HepG2 (cell line): ENCODE data around the gene MYO5B.

Source experiments
- CREM ChIP-seq, 2 experiments: sonication (generic) in 1 of 2; formaldehyde crosslinking in 1 of 2; IDR thresholded peaks; 2 replicates each; pipeline versions ENCODE4 v1.4.0 to v1.6.1; 2016 to 2020; ENCODE audit warnings: antibody characterized with exemption in 1 of 2, mild to moderate bottlenecking in 1 of 2, missing genetic modification reagents in 1 of 2
- HNRNPUL1 ChIP-seq: fragments of 200-400 bp; formaldehyde crosslinking; IDR thresholded peaks from 2 replicates; pipeline ENCODE4 v1.6.1; 2017; ENCODE audit warnings: low read depth, mild to moderate bottlenecking, low read length, moderate library complexity
- PHF8 ChIP-seq: sonication (generic); formaldehyde crosslinking; IDR thresholded peaks from 2 replicates; pipeline ENCODE4 v1.5.0; 2020; ENCODE audit warnings: missing genetic modification reagents
- SOX5 ChIP-seq: IDR thresholded peaks from 2 replicates; pipeline ENCODE4 v1.6.1; 2016; ENCODE audit warnings: borderline replicate concordance
- TEAD3 ChIP-seq: optimal IDR thresholded peaks from 2 replicates; pipeline ENCODE3; 2016; ENCODE audit warnings: borderline replicate concordance
- ZNF253 ChIP-seq: sonication (generic); formaldehyde crosslinking; IDR thresholded peaks from 2 replicates; pipeline ENCODE4 v1.8.0; 2022; ENCODE audit warnings: mild to moderate bottlenecking, missing genetic modification reagents, borderline replicate concordance
- ZNF274 ChIP-seq: sonication (generic); formaldehyde crosslinking; IDR thresholded peaks from 2 replicates; pipeline ENCODE4 v1.5.1; 2020; ENCODE audit warnings: mild to moderate bottlenecking, missing genetic modification reagents
- ZNF550 ChIP-seq: sonication (generic); formaldehyde crosslinking; IDR thresholded peaks from 2 replicates; pipeline ENCODE4 v1.4.0; 2020; ENCODE audit warnings: mild to moderate bottlenecking, missing genetic modification reagents, borderline replicate concordance
- ZSCAN29 ChIP-seq: sonication (generic); formaldehyde crosslinking; conservative IDR thresholded peaks from 2 replicates; pipeline ENCODE4 v1.4.0; 2020; ENCODE audit warnings: mild to moderate bottlenecking, missing genetic modification reagents
- TF ChIP-seq, protein P1 (sequence below): sonication (generic); formaldehyde crosslinking; IDR thresholded peaks from 2 replicates; pipeline ENCODE4 v1.4.0; 2020; ENCODE audit warnings: mild to moderate bottlenecking, missing genetic modification reagents
- TF ChIP-seq, protein P2 (sequence below): sonication (generic); formaldehyde crosslinking; IDR thresholded peaks from 2 replicates; pipeline ENCODE4 v1.8.1; 2023; ENCODE audit warnings: missing genetic modification reagents, mild to moderate bottlenecking, borderline replicate concordance
- TF ChIP-seq, protein P3 (sequence below): sonication (generic); formaldehyde crosslinking; IDR thresholded peaks from 2 replicates; pipeline ENCODE4 v1.4.0; 2020; ENCODE audit warnings: missing genetic modification reagents

DNA sequence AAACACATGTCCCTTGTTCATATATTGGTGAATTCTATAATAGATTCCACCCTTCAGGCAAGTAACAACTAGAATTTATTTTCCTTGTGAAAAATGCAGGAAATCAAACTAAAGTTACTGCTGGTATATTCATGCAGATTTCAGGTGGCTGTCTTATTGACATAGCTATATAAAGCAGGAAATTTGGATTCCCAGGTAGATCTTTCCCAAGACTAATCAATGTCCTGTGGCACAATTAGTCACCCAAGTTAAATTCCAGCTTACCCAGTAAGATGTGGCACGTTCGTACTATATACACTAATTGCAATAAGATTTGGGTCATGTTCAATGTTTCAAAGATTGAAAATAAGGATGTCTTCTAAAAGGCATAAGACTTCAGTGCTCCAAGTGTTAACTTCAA is 42.0 kb downstream of the MYO5B start:
- TF ChIP-seq PHF8 (CRISPR knock-in tag) (no peak), TEAD3 (CRISPR knock-in tag) (no peak), ZSCAN29 (no peak), CREM (IDR thresholded peaks at IDR 0.05) (no peak), CREM (CRISPR knock-in tag; IDR thresholded peaks at IDR 0.05) (no peak), ZNF274 (CRISPR knock-in tag) (no peak), ZNF253 (CRISPR knock-in tag) (no peak), HNRNPUL1 (no peak), SOX5 (no peak), ZNF550 (CRISPR knock-in tag) (no peak)
- TF ChIP-seq, protein P1, sequence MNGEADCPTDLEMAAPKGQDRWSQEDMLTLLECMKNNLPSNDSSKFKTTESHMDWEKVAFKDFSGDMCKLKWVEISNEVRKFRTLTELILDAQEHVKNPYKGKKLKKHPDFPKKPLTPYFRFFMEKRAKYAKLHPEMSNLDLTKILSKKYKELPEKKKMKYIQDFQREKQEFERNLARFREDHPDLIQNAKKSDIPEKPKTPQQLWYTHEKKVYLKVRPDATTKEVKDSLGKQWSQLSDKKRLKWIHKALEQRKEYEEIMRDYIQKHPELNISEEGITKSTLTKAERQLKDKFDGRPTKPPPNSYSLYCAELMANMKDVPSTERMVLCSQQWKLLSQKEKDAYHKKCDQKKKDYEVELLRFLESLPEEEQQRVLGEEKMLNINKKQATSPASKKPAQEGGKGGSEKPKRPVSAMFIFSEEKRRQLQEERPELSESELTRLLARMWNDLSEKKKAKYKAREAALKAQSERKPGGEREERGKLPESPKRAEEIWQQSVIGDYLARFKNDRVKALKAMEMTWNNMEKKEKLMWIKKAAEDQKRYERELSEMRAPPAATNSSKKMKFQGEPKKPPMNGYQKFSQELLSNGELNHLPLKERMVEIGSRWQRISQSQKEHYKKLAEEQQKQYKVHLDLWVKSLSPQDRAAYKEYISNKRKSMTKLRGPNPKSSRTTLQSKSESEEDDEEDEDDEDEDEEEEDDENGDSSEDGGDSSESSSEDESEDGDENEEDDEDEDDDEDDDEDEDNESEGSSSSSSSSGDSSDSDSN: no peak
- TF ChIP-seq, protein P2, sequence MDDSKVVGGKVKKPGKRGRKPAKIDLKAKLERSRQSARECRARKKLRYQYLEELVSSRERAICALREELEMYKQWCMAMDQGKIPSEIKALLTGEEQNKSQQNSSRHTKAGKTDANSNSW (CRISPR knock-in tag): no peak
- TF ChIP-seq, protein P3, sequence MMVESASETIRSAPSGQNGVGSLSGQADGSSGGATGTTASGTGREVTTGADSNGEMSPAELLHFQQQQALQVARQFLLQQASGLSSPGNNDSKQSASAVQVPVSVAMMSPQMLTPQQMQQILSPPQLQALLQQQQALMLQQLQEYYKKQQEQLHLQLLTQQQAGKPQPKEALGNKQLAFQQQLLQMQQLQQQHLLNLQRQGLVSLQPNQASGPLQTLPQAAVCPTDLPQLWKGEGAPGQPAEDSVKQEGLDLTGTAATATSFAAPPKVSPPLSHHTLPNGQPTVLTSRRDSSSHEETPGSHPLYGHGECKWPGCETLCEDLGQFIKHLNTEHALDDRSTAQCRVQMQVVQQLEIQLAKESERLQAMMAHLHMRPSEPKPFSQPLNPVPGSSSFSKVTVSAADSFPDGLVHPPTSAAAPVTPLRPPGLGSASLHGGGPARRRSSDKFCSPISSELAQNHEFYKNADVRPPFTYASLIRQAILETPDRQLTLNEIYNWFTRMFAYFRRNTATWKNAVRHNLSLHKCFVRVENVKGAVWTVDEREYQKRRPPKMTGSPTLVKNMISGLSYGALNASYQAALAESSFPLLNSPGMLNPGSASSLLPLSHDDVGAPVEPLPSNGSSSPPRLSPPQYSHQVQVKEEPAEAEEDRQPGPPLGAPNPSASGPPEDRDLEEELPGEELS: no peak
